ACHN (cell line): ENCODE results near the gene DEFB127.
A peak's percentile ranks its signal among the peaks of the same experiment; 100 is the strongest.
"Not testable (repeated sequence)": the region's sequence is repeated elsewhere in the genome, so short reads cannot be mapped to it uniquely, and the experiment has no call there.

ENCODE experiments used
- DNase-seq: peaks from one replicate; pipeline ENCODE4 v3.0.0-alpha.2; 2015
- in situ Hi-C: cut with HindIII; loops from 2 replicates; pipeline ENCODE4 v1.10.0; 2017; ENCODE audit warnings: low sequenced_read_pairs, low pct_ligation_motif_present, low pct_unique_long_range_greater_than_20kb

DEFB127 gene

GRCh38 chr20:157154-157553 lies at the start of gene DEFB127:
Gene DEFB127 (plus strand): TSS chr20:157454. CDS start chr20:157545, 91 bp downstream.
- in situ Hi-C loops: no loop called here
- DNase-seq: no peak

GRCh38 chr20:112396-112795 lies 44.9 kb upstream of the DEFB127 start:
- in situ Hi-C loops: no loop called here
- DNase-seq: no peak

- in situ Hi-C loops: no loop called here
- no peak for DNase-seq
These were observed 39.7 kb upstream of the DEFB127 start for GRCh38 chr20:117518-117917.

- in situ Hi-C loops, DNase-seq: not testable (repeated sequence)
These were observed 27.4 kb upstream of the DEFB127 start for GRCh38 chr20:129786-130323.

- in situ Hi-C loops: no loop called here
- peak; percentile 21 for DNase-seq
These were observed 19.4 kb upstream of the DEFB127 start for GRCh38 chr20:137668-138490.

GRCh38 chr20:142290-142689 lies 15.0 kb upstream of the DEFB127 start, which contains the start of gene DEFB126:
Gene DEFB126 (plus strand): TSS chr20:142590. CDS start chr20:142629, 39 bp downstream.
- no peak for DNase-seq
- in situ Hi-C loops: no loop called here

- no peak for DNase-seq
- in situ Hi-C loops: no loop called here
These were observed 11.4 kb upstream of the DEFB127 start for GRCh38 chr20:145877-146276.

- no peak for DNase-seq
- in situ Hi-C loops: no loop called here
These were observed 5.1 kb upstream of the DEFB127 start for GRCh38 chr20:152131-152530.

- in situ Hi-C loops: no loop called here
- DNase-seq: no peak
These were observed 7.4 kb downstream of the DEFB127 start for GRCh38 chr20:164618-165017.

- DNase-seq: no peak
- in situ Hi-C loops: no loop called here
These were observed 11.6 kb downstream of the DEFB127 start for GRCh38 chr20:168876-169275.

GRCh38 chr20:184288-184687 lies 27.0 kb downstream of the DEFB127 start:
- DNase-seq: no peak
- in situ Hi-C loops: no loop called here

GRCh38 chr20:187733-188132 lies 30.5 kb downstream of the DEFB127 start:
- in situ Hi-C loops: no loop called here

GRCh38 chr20:189611-190010 lies 32.4 kb downstream of the DEFB127 start, which contains the start of gene DEFB128:
Gene DEFB128 (minus strand): TSS chr20:189711. CDS start chr20:189623, 88 bp downstream.
- in situ Hi-C loops: no loop called here
- DNase-seq: no peak

More at GRCh38 chr20:187733-188132, 30.5 kb downstream of the DEFB127 start:
- no peak for DNase-seq

GRCh38 chr20:198225-198624 lies 41.0 kb downstream of the DEFB127 start:
- no peak for DNase-seq
- in situ Hi-C loops: no loop called here

- no peak for DNase-seq
- in situ Hi-C loops: no loop called here
These were observed 42.7 kb downstream of the DEFB127 start for GRCh38 chr20:199996-200395.

GRCh38 chr20:203630-204029 lies 46.4 kb downstream of the DEFB127 start:
- in situ Hi-C loops, DNase-seq: not testable (repeated sequence)
